Vagina (tissue), 2 donors: ENCODE data around the gene CMTM1. TPM values are rescaled to one million over a fixed set of nuclear protein-coding genes. Genes with fewer than 3 reads are reported as not detected.
A peak's percentile ranks its signal among the peaks of the same experiment; 100 is the strongest.

ENCODE experiments used
- DNase-seq, 2 donors: peaks; one replicate each; pipeline ENCODE4 v3.0.0-alpha.2; 2017; ENCODE audit errors: extremely low spot score in 2 of 2
- H3K27ac ChIP-seq: fragments of 200-600 bp; sonication (generic); one replicate; pipeline ENCODE4 v1.5.1; 2019
- H3K27me3 ChIP-seq: fragments of 200-600 bp; sonication (generic); one replicate; pipeline ENCODE4 v1.5.1; 2019
- H3K36me3 ChIP-seq, 2 donors: fragments of 200-600 bp; sonication (generic); one replicate each; pipeline ENCODE4 v1.5.1; 2017 to 2019
- H3K4me1 ChIP-seq: fragments of 200-600 bp; sonication (generic); one replicate; pipeline ENCODE4 v1.5.1; 2019
- H3K4me3 ChIP-seq, 2 donors: fragments of 200-600 bp; sonication (generic); 1 replicate in 1 of 2; 2 replicates in 1 of 2; pipeline ENCODE4 v1.5.1; 2016 to 2019
- H3K9me3 ChIP-seq: fragments of 200-600 bp; sonication (generic); one replicate; pipeline ENCODE4 v1.5.1; 2019
- POLR2A ChIP-seq, 2 donors: fragments of 450-650 bp; IDR thresholded peaks; one replicate each; pipeline ENCODE4 v1.6.1; 2017; ENCODE audit warnings: antibody characterized with exemption in 2 of 2, mild to moderate bottlenecking in 2 of 2, moderate library complexity in 2 of 2
- POLR2AphosphoS5 ChIP-seq, 2 donors: sonication (generic); formaldehyde crosslinking; IDR thresholded peaks; one replicate each; pipeline ENCODE4 v1.9.0; 2017; ENCODE audit warnings: antibody characterized with exemption in 2 of 2, mild to moderate bottlenecking in 2 of 2, low read depth in 1 of 2; ENCODE audit not compliant: insufficient read depth in 1 of 2
- intact Hi-C: fragments of 100-400 bp; cut with DNase I; formaldehyde crosslinking; loops from one replicate; pipeline ENCODE4 v1.15.1; 2023
- total RNA-seq: library from RNA; depleted of rRNA; stranded (reverse); fragments of >200 nt; gene quantifications from one replicate; pipeline ENCODE4 v1.2.3, GENCODE V29; 2016
- TF ChIP-seq, protein P1 (sequence below), 3 experiments: fragments of 450-650 bp in 2 of 3; fragments of 200-600 bp in 1 of 3; sonication (generic) in 1 of 3; IDR thresholded peaks; one replicate each; pipeline ENCODE4 v1.5.1; 2017 to 2019; ENCODE audit warnings: antibody characterized with exemption in 3 of 3, mild to moderate bottlenecking in 2 of 3, moderate library complexity in 2 of 3

The CMTM1 gene
- total RNA-seq, 1 donor from 2014 or later, result not detected

GRCh38 chr16:66580605-66581209 lies 14.5 kb downstream of the CMTM1 start:
- Histone ChIP-seq H3K4me1 (peaks cover 17% of the 10 kb centered on the region), H3K4me3 (no peak overlapping the region), H3K27me3 (no peaks in the 10 kb centered on the region), H3K27ac (no peak overlapping the region), H3K9me3 (no peaks in the 10 kb centered on the region), H3K36me3 (no peaks in the 10 kb centered on the region)
- DNase-seq, result no peak
- intact Hi-C loops, result loop anchor here (2.0 kb wide), 1 partner anchor 30 kb away; the partner anchor contains the start of gene TK2
- TF ChIP-seq POLR2A (IDR thresholded peaks at IDR 0.05), result no peak
- TF ChIP-seq, protein P1, sequence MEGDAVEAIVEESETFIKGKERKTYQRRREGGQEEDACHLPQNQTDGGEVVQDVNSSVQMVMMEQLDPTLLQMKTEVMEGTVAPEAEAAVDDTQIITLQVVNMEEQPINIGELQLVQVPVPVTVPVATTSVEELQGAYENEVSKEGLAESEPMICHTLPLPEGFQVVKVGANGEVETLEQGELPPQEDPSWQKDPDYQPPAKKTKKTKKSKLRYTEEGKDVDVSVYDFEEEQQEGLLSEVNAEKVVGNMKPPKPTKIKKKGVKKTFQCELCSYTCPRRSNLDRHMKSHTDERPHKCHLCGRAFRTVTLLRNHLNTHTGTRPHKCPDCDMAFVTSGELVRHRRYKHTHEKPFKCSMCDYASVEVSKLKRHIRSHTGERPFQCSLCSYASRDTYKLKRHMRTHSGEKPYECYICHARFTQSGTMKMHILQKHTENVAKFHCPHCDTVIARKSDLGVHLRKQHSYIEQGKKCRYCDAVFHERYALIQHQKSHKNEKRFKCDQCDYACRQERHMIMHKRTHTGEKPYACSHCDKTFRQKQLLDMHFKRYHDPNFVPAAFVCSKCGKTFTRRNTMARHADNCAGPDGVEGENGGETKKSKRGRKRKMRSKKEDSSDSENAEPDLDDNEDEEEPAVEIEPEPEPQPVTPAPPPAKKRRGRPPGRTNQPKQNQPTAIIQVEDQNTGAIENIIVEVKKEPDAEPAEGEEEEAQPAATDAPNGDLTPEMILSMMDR (IDR thresholded peaks at IDR 0.05), result no peak
- TF ChIP-seq POLR2AphosphoS5 (IDR thresholded peaks at IDR 0.05; ENCODE audit: insufficient read depth in 1 of 2, low read depth in 1 of 2), result no peak

DNA sequence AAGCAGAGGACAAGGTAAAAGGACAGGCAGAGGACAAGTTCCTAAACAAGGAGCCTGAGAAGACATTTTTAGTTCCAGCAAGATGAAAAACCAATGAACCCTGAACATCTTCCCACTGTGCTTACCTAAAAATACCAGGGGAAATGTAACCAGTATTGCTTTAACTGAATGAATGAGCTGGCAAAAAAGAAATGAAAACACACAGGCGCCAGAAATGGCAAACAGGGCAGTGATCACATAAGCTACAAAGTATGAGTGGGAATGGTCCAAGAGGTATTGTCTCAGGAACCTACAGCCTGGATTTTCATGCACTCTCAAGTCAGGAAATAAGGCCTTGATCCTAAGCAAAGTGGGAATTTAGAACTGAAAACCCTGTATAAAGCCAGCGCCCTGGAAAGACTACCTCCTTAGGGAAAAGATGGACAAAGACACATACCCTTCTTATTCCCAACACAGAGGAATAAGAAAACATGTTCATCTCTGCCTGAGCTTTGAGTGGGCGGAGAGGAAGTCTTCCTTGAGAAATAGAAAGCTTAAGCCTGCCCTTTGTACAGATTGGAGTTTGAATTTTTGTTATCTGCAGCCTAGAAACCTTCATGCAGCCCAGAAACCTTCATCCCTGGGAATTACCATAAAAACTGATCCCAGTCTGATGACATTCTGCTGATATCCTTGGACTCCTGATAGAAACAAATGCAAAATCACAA lies 15.2 kb downstream of the CMTM1 start:
- DNase-seq, result no peak
- intact Hi-C loops, result loop anchor here (2.0 kb wide), 1 partner anchor 31 kb away; the partner anchor contains the start of gene TK2
- Histone ChIP-seq H3K27ac (no peak overlapping the region), H3K4me3 (no peak overlapping the region), H3K9me3 (no peaks in the 10 kb centered on the region), H3K27me3 (no peaks in the 10 kb centered on the region), H3K4me1 (peaks cover 17% of the 10 kb centered on the region), H3K36me3 (no peaks in the 10 kb centered on the region)
- TF ChIP-seq POLR2AphosphoS5 (IDR thresholded peaks at IDR 0.05; ENCODE audit: insufficient read depth in 1 of 2, low read depth in 1 of 2) (no peak), POLR2A (IDR thresholded peaks at IDR 0.05) (no peak)
- TF ChIP-seq, protein P1 (IDR thresholded peaks at IDR 0.05), result no peak

GRCh38 chr16:66585481-66586239 lies 19.4 kb downstream of the CMTM1 start:
- Histone ChIP-seq H3K9me3 (no peaks in the 10 kb centered on the region), H3K4me3 (no peak overlapping the region), H3K27ac (no peak overlapping the region), H3K36me3 (no peaks in the 10 kb centered on the region), H3K27me3 (no peaks in the 10 kb centered on the region), H3K4me1 (no peaks in the 10 kb centered on the region)
- TF ChIP-seq POLR2AphosphoS5 (IDR thresholded peaks at IDR 0.05; ENCODE audit: insufficient read depth in 1 of 2, low read depth in 1 of 2) (no peak), POLR2A (IDR thresholded peaks at IDR 0.05) (no peak)
- TF ChIP-seq, protein P1 (IDR thresholded peaks at IDR 0.05), result no peak
- intact Hi-C loops, result no loop called here
- DNase-seq, result no peak

GRCh38 chr16:66587881-66588600 lies 21.8 kb downstream of the CMTM1 start:
- peak overlapping the region in 1 of 2 donors; percentile 12 for H3K4me3 ChIP-seq
- no peaks in the 10 kb centered on the region for H3K9me3 ChIP-seq
- H3K36me3 ChIP-seq, result no peaks in the 10 kb centered on the region
- intact Hi-C loops, result no loop called here
- H3K27me3 ChIP-seq, result no peaks in the 10 kb centered on the region
- no peaks in the 10 kb centered on the region for H3K4me1 ChIP-seq
- no peak for DNase-seq
- TF ChIP-seq POLR2A (IDR thresholded peaks at IDR 0.05), result no peak
- TF ChIP-seq POLR2AphosphoS5 (IDR thresholded peaks at IDR 0.05; ENCODE audit: insufficient read depth in 1 of 2, low read depth in 1 of 2), result no peak
- TF ChIP-seq, protein P1 (IDR thresholded peaks at IDR 0.05), result no peak
- H3K27ac ChIP-seq, result no peak overlapping the region
